Ishikawa (cell line): ENCODE data around the gene COL15A1.

ENCODE experiments used
- CEBPB ChIP-seq: IDR thresholded peaks from 2 replicates; pipeline ENCODE4 v1.6.1; 2012
- CREB1 ChIP-seq: IDR thresholded peaks from 2 replicates; pipeline ENCODE4 v1.6.1; 2012; ENCODE audit warnings: low read depth
- EGR1 ChIP-seq: IDR thresholded peaks from 2 replicates; pipeline ENCODE4 v1.6.1; 2012
- EP300 ChIP-seq: IDR thresholded peaks from 2 replicates; pipeline ENCODE4 v1.6.1; 2012; ENCODE audit warnings: borderline replicate concordance
- FOXM1 ChIP-seq: IDR thresholded peaks from 2 replicates; pipeline ENCODE4 v1.6.1; 2012; ENCODE audit warnings: low read depth, borderline replicate concordance
- MAX ChIP-seq: IDR thresholded peaks from 2 replicates; pipeline ENCODE4 v1.6.1; 2012
- NFIC ChIP-seq: IDR thresholded peaks from 2 replicates; pipeline ENCODE4 v1.6.1; 2012
- RAD21 ChIP-seq: IDR thresholded peaks from 2 replicates; pipeline ENCODE4 v1.6.1; 2012; ENCODE audit warnings: low read depth
- REST ChIP-seq: IDR thresholded peaks from 2 replicates; pipeline ENCODE4 v1.6.1; 2012; ENCODE audit warnings: low read depth, mild to moderate bottlenecking
- TAF1 ChIP-seq: IDR thresholded peaks from 2 replicates; pipeline ENCODE4 v1.6.1; 2012; ENCODE audit warnings: low read depth, mild to moderate bottlenecking
- TCF12 ChIP-seq: IDR thresholded peaks from 2 replicates; pipeline ENCODE4 v1.6.1; 2012; ENCODE audit warnings: low read depth
- TEAD4 ChIP-seq: IDR thresholded peaks from 2 replicates; pipeline ENCODE4 v1.6.1; 2012
- USF1 ChIP-seq: IDR thresholded peaks from 2 replicates; pipeline ENCODE4 v1.6.1; 2012
- YY1 ChIP-seq: IDR thresholded peaks from 2 replicates; pipeline ENCODE4 v1.6.1; 2012; ENCODE audit warnings: low read depth
- ZBTB7A ChIP-seq: IDR thresholded peaks from 2 replicates; pipeline ENCODE4 v1.6.1; 2012; ENCODE audit warnings: low read depth

The COL15A1 gene

GRCh38 chr9:99006979-99007378 is 63.3 kb downstream of the COL15A1 start:
- no peak for TF ChIP-seq NFIC
- no peak for TF ChIP-seq RAD21
- no peak for TF ChIP-seq MAX
- no peak for TF ChIP-seq TAF1
- no peak for TF ChIP-seq CEBPB
- no peak for TF ChIP-seq REST
- no peak for TF ChIP-seq FOXM1
- TF ChIP-seq EGR1, result no peak
- TF ChIP-seq ZBTB7A, result no peak
- TF ChIP-seq YY1, result no peak
- no peak for TF ChIP-seq USF1
- TF ChIP-seq TCF12, result no peak
- TF ChIP-seq TEAD4, result no peak

- no peak for TF ChIP-seq CREB1
- TF ChIP-seq NFIC, result no peak
- no peak for TF ChIP-seq EGR1
- no peak for TF ChIP-seq TAF1
- no peak for TF ChIP-seq ZBTB7A
- TF ChIP-seq CEBPB, result no peak
- no peak for TF ChIP-seq TCF12
- TF ChIP-seq MAX, result no peak
- TF ChIP-seq RAD21, result no peak
- no peak for TF ChIP-seq YY1
- TF ChIP-seq TEAD4, result no peak
These were observed 64.5 kb downstream of the COL15A1 start for GRCh38 chr9:99008203-99008602.

- no peak for TF ChIP-seq MAX
- no peak for TF ChIP-seq YY1
- TF ChIP-seq CREB1, result no peak
- no peak for TF ChIP-seq CEBPB
- TF ChIP-seq TCF12, result no peak
- TF ChIP-seq TEAD4, result no peak
- no peak for TF ChIP-seq ZBTB7A
- TF ChIP-seq FOXM1, result no peak
- no peak for TF ChIP-seq EP300
- no peak for TF ChIP-seq TAF1
- TF ChIP-seq REST, result no peak
- TF ChIP-seq RAD21, result no peak
- TF ChIP-seq USF1, result no peak
- no peak for TF ChIP-seq EGR1
- TF ChIP-seq NFIC, result no peak
These were observed 67.5 kb downstream of the COL15A1 start for GRCh38 chr9:99011161-99011709.

GRCh38 chr9:99012957-99013512 is 69.3 kb downstream of the COL15A1 start:
- no peak for TF ChIP-seq ZBTB7A

- TF ChIP-seq REST (no peak), USF1 (no peak), EGR1 (no peak), YY1 (no peak), CEBPB (no peak), TCF12 (no peak), FOXM1 (no peak), TEAD4 (no peak), ZBTB7A (no peak), RAD21 (no peak), CREB1 (no peak), NFIC (no peak), EP300 (no peak), TAF1 (no peak), MAX (no peak)
These were observed 69.8 kb downstream of the COL15A1 start for GRCh38 chr9:99013550-99013949.
